NCI-H146 treated with DMSO at 0.1 percent for 48 hours (cell line): Measurements from ENCODE around the gene SERPING1.

Experiments used
- DNase-seq: peaks from one replicate; lab custom pipeline; 2025; ENCODE audit not compliant: unreplicated experiment; lab: John Stamatoyannopoulos, UW

SERPING1 gene

DNA sequence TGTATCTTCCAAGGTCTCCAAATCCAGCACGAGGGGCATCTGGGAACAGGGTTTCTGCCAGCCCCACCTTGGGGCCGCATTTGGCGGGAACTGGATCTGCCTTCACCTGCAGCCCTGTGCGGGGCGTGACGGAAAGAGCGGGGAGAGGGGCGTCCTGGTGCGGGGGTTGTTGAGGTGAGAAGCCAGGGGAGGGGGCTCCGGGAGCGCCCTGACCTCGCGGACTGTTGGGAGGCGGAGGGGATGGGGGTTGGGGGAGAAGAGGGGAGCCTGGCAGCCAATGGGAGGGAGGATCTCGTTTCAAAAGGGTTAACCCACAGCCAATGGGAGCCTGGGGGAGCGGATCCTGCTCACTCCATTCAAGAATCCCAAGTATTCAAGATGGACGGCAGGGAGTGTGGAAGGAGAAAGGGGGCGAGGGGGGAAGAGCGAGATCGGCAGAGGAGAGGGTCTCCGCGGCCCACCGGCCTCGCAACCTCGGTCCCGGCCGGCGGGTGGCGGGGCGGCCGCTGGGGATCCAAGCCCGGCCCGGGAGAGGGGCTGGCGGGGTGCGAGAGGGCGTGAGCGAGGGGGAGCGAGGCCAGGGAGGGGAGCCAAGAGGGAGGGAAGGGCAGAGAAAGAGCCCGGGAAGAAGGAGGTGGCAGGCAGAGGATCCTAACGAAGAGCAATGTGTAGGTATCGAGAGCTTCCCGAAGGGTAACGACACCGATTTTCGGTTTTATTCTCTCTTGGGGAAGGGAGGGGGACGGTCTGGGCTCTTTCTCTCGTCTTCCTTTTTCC is 40.7 kb downstream of the SERPING1 start:
- peak; percentile 76 for DNase-seq

DNA sequence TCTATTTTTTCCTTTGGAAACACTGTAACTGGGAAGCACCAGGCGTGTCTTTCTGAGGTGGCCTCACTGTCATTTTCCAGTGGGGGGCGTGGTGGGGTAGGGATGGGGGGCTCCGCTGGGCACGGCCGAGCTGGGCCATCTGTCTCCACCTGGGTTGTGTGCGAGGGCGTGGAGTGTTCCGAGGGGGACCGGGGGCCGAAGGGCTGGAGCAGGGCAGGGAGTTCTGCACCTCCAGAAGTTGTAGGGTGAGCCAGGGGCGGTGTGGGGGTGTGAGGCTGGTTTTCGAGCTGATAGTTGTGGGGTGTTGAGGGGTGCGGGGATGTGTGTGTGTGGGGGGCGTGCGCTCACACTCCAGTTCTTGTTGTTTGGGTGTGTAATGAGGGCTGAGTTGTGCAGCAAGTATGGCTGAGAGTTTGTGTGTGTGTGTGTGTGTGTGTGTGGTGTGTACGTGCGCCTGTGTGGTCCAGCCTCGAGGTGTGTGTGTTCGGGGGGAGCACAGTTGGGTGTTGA is 41.4 kb downstream of the SERPING1 start:
- no peak for DNase-seq

GRCh38 chr11:57639321-57640067 is 42.0 kb downstream of the SERPING1 start:
- no peak for DNase-seq

GRCh38 chr11:57640068-57640800 is 42.7 kb downstream of the SERPING1 start:
- no peak for DNase-seq

DNA sequence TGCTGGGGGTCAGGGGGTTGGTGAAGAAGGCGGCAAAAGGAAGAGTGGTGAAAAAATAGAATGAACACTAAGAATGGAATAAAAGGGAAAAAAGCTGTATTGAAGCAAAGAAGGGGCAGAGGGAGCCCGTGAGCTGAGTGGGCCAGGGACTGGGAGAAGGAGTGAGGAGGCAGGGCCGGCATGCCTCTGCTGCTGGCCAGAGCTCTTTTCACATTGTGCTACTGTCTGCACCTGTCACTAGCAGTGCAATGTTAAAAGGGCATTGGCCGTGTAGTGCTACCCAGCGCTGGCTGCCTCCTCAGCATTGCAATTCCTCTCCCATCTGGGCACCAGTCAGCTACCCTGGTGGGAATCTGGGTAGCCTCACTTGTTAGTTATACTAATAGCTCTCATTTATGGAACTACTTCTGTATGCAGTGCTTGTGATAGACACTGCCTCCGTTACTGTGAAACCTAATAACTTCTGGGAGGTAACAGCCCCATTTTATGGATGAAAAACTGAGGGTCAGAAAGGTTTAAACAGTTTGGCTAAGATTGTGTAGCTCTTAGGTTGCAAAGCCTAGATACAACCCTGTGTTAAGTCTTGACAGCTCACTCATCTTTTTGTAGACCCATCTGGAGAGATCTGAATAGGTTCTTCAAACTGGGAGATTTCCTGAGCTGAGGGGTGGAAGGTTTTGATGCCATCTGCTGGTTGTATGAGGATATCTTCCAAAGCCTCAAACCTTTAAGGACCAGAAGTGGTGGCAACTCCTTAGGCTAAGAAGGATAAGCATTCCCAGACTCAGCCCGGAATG is 43.7 kb downstream of the SERPING1 start:
- no peak for DNase-seq

DNA sequence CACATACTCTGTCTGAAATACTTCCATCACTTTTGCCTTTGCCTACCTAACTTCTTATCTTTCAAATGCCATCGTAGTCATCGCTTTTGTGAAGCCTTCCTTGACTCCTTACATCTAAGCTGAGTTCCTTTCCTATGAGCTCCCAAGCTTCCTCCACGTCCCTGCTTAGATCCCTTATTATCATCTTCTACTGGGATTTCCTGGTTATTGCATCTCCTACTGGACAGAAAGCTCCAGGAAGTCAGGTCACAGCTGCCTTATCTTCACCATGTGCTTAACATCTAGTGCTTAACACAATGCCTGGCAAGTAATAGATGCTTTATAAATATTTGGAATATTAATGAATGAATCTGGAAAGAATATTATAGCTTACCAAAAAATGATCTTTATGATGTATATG is 46.3 kb downstream of the SERPING1 start:
- DNase-seq = no peak

- DNase-seq = no peak
These were observed 47.5 kb downstream of the SERPING1 start for GRCh38 chr11:57644748-57645688.

DNA sequence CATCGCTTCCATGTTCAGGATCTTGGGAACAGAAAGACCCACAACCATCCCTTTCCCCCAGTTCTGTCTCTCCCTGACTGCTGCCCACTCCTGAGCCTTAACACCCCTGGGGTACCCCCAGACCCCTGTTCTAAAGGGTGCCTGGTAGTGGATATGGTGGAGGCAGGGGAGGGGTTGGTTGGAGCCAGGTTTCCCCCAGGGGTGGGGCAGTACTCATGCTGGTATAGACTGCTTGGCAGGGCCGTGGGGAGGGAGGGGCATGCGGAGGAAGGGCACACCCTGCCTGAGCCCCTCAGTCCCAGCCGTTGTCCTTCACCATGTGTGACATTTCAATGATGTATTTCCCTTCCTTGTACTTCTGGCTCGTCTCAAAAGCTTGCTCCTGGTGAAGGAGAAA is 48.2 kb downstream of the SERPING1 start:
- no peak for DNase-seq

- no peak for DNase-seq
These were observed 48.8 kb downstream of the SERPING1 start for GRCh38 chr11:57646194-57646798.

DNA sequence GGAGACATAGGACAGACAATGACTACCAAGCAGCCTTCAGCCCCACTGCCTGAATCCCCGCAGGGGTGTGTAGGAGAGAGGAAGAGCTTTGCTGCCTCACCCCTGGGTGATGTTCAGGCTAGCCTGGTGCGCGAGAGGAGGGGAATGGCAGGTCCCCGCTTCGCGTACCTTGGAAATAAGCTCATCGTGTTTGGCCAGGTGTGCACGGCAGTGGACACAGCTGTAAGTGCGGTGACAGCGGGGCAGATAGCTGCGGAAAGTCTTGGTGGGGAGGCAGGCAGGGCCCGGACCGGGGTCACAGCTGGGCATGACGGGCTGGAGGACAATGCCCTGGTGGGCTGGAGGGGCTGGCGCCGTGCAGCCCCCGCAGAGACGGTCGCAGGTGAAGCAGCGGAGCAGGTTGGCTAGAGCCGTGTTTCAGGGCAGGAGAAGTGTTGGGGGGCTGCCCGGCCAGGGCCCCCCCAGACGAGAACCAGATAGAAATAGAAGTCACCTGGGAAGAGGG is 49.4 kb downstream of the SERPING1 start:
- DNase-seq = no peak

DNA sequence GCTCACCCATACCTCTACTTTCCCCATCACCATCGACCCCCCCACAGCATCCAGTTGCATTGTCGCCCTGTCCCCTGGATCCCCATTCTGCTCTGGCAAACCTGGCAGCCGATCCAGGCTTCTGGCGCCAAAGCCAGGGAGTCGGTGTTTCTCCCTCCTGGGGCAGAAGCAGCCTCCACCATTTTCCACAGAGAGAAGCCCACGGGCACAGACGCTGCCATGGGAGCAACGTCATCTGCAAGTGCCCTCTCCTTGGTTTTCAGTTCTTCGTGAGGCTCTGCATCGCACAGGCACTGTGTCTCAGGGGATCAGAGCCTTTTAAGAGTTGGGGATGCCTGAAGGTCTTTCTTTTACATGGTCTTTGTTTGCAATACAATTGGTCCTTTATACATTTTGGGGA is 49.9 kb downstream of the SERPING1 start:
- no peak for DNase-seq

DNA sequence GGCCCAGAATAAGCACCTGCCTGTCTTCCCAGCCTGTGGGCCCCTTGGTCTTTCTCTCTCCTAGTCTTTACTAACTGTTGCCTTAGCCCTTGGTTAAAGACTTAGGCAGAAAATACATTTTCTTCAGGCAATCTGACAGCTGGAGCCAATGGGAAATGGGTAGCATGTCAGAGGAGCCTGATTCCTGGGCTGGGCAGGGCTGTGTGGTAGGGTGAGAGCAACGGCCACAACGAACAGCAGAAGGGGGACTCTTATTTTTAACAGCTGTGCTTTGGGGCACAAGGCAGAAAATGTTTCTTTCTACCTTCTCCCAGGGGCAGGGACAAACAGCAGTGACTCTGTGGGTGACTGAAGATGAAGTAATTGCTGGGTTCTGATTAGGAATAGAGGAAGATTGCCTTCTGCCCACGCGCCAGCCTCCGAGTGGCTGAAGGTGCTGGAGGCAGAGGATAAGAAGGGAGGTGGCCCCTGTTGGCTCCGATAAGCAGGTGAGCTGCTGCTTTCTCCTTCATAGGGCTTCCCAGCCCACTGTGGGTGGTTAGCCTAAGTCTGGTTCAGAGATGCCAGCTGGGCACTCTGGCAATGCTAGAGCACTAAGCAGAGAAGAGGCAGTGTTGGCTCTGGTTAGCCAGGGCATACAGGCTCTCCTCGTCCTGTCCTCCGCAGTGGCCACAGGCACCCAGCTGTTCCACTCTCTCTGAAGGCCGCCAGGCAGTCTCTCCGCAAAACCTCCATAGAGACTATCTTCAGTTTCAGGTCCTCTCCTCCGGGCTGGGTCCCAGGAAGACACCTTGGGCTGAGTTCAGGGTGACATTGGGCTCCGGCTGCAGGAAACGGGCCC is 50.7 kb downstream of the SERPING1 start:
- DNase-seq = no peak

DNA sequence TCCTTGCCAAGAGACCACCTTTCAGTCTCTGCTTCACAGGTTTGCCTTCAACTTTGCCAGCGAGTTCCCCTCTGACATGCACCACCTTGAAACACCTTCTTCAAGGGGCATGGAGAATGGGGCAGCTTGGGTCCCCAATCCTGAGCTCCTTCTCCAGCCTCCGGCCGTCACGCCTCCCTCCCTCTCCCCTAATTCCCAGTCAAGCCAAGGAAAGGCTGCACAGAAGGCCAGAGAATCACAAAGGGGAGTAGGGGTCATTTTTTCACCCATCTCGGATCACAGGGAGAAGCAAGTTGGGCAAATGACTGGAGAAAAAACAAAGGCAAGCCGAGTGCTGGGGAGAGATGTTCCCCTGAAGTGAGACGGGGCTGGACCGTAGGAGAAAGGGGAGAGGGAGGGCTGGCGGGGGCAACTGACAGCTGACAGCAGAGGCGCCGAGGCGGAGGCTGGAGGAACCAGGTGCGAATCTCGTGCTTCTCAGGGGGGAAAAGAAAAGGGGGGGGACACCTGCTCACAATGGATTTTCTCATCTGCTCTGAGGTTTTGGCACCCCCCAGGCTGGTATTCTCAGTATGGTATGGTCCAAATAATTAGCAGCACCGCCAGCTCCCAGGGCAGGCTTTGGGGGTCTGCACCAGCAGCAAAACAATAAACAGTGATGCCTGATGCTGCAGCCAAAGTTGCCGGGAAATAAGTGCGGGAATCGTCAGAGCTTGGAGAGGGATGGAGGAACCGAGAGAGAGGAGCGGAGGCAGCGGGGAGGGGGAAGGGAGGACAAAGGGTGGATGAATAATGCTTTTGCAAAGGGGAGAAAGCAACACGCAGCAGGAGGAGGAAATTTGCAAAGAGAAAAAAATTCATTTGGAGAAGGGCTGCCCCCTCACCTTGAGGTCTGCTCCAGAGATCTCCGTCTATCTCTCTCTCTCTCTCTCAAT is 51.6 kb downstream of the SERPING1 start:
- no peak for DNase-seq

DNA sequence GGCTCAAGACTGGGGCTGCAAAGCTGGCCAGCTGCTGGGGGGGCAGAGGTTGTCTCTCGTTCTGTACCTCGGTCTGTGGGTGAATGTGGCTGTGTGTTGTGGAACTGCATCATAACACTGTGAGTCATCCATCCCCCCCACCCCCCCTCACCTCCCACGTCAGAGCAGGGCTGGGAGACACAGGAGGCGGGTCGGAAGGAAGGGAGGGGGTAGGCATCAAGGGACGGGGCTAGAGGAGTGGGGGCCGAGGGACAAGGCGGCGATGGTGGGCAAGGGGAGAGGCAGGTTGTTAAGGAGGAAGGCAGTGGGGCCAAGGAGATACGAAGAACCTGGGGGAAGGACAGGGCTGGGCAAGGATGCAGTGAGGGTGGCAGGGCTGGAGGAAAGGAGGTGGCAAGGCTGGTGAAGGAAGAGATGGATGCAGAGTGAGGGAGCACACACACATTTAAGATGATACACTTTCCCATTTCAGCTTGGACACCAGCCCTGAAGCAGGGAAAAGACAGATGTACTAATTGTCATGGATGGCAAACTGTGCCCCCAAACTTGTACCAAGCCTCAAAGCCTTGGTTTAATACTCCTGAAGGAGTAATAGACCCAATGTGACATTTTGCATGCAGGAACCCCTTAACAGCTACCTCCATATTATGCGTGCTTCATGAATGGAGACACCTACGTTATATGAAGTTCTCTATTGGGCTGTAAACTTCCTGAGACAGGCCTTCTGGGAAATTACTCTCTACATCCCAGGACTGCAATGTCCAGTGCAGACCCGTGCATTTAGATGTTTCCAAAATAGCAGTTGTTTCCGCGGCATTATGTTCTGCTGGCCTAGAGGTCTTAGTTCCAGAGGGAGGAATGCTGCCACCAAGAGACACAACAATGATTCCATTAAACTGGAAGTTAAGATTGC is 52.6 kb downstream of the SERPING1 start, which contains the start of gene YPEL4:
TSS of gene YPEL4 (minus strand) at position 87 of the 913 bp plus-strand sequence. CDS start 2,805 bp downstream, outside the sequence.
- DNase-seq = no peak

DNA sequence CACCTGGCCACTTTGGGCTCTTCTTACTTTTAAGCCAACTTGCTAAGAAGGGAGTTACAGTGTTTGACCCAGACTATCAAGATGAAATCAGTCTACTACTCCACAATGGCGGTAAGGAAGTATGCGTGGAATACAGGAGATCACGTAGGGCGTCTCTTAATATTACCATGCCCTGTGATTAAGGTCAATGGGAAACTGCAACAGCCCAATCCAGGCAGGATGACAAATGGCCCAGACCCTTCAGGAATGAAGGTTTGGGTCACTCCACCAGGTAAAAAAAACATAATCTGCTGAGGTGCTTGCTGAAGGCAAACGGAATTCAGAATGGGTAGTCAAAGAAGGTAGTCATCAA is 53.2 kb downstream of the SERPING1 start:
- no peak for DNase-seq

- no peak for DNase-seq
These were observed 53.9 kb downstream of the SERPING1 start for GRCh38 chr11:57651408-57651807.
